Stomach (tissue), 9 donors: Measurements from ENCODE around the gene INSC. TPM values are rescaled to one million over a fixed set of nuclear protein-coding genes. Genes with fewer than 3 reads are reported as not detected.

ENCODE experiments used
- DNase-seq, 2 donors: peaks; one replicate each; pipeline versions ENCODE4 v3.0.0 to v3.0.0-alpha.2; 2013 to 2019
- H3K27ac ChIP-seq, 5 donors: fragments of 200-600 bp in 4 of 5; sonication (generic) in 4 of 5; one replicate each; pipeline ENCODE4 v1.5.1; 2013 to 2019; ENCODE audit warnings: mild to moderate bottlenecking in 1 of 5, moderate library complexity in 1 of 5
- H3K27me3 ChIP-seq, 3 donors: fragments of 200-600 bp; sonication (generic); one replicate each; pipeline ENCODE4 v1.5.1; 2017 to 2019; ENCODE audit warnings: mixed run types in 1 of 3
- H3K36me3 ChIP-seq, 4 donors: fragments of 200-600 bp; sonication (generic); 1 replicate in 3 of 4; 2 replicates in 1 of 4; pipeline ENCODE4 v1.5.1; 2016 to 2019
- H3K4me1 ChIP-seq, 4 donors: fragments of 200-600 bp; sonication (generic); one replicate each; pipeline ENCODE4 v1.5.1; 2016 to 2019
- H3K4me3 ChIP-seq, 4 donors: fragments of 200-600 bp; sonication (generic) in 3 of 4; one replicate each; pipeline ENCODE4 v1.5.1; 2016 to 2019; ENCODE audit warnings: mild to moderate bottlenecking in 1 of 4
- H3K9me3 ChIP-seq, 4 donors: fragments of 200-600 bp; sonication (generic); one replicate each; pipeline ENCODE4 v1.5.1; 2016 to 2019
- CTCF ChIP-seq, 7 experiments: fragments of 450-650 bp in 4 of 7; fragments of 200-600 bp in 3 of 7; sonication (generic) in 3 of 7; IDR thresholded peaks; one replicate each; pipeline ENCODE4 v1.5.1; 2016 to 2019; ENCODE audit warnings: antibody characterized with exemption in 7 of 7, control low read depth in 2 of 7, mild to moderate bottlenecking in 1 of 7
- EP300 ChIP-seq: sonication (generic); formaldehyde crosslinking; IDR thresholded peaks from one replicate; pipeline ENCODE4 v1.6.1; 2017; ENCODE audit warnings: antibody characterized with exemption
- POLR2A ChIP-seq, 4 donors: fragments of 450-650 bp; IDR thresholded peaks; one replicate each; pipeline ENCODE4 v1.6.1; 2016; ENCODE audit warnings: antibody characterized with exemption in 4 of 4, control low read depth in 2 of 4, mild to moderate bottlenecking in 1 of 4, moderate library complexity in 1 of 4
- POLR2AphosphoS5 ChIP-seq, 3 donors: sonication (generic); formaldehyde crosslinking; IDR thresholded peaks; one replicate each; pipeline ENCODE4 v1.6.1; 2016; ENCODE audit warnings: antibody characterized with exemption in 3 of 3
- WGBS, 5 donors: extraction: QIAGEN DNeasy Blood & Tissue Kit in 3 of 5; methylation state at CpG; one replicate each; pipeline versions ENCODE4 v1.1.5 to v1.1.7; 2013 to 2018; 5-methylcytosine and 5-hydroxymethylcytosine counted together
- intact Hi-C: fragments of 100-400 bp; cut with DNase I; formaldehyde crosslinking; loops from one replicate; pipeline ENCODE4 v1.15.1; 2023; ENCODE audit warnings: low total_unique reads
- polyA plus RNA-seq, 3 donors: library from polyadenylated mRNA; stranded (reverse); fragments of 200-250 nt; gene quantifications; one replicate each; pipeline ENCODE4 v1.2.3, GENCODE V29; 2013
- total RNA-seq, 5 donors: library from RNA; depleted of rRNA; stranded (reverse); fragments of >200 nt; gene quantifications; one replicate each; pipeline versions ENCODE4 v1.1.0 to v1.2.3, GENCODE V29; 2014 to 2016
- donor health status: healthy with polysubstance abuse.
- donor health status: Bipolar disorder and iron deficiency.
- donor health status: healthy.

INSC gene
- total and polyA plus RNA-seq, 8 donors: 0.75 to 23.2 (median 2.9) TPM; not detected in 1

- Histone ChIP-seq H3K9me3 (no peaks in the 10 kb centered on the region), H3K27me3 (no peaks in the 10 kb centered on the region), H3K27ac (no peak overlapping the region), H3K4me3 (no peak overlapping the region), H3K36me3 (no peaks in the 10 kb centered on the region), H3K4me1 (peaks cover 0 to 4% (median 0%) of the 10 kb centered on the region in 4 donors)
- TF ChIP-seq POLR2AphosphoS5 (IDR thresholded peaks at IDR 0.05): no peak
- TF ChIP-seq EP300: no peak
- TF ChIP-seq CTCF (IDR thresholded peaks at IDR 0.05): peak in 2 of 7 experiments; percentile 6 to 19
- intact Hi-C loops: no loop called here
- 26 to 38% (median 30%) methylated on average over 3 of the region's 3 CpGs for WGBS, 5 donors
- DNase-seq: peak in 1 of 2 donors; percentile 54
Observed at GRCh38 chr11:15276621-15277020, 161.9 kb downstream of the INSC start.

GRCh38 chr11:15278128-15278527 lies 163.4 kb downstream of the INSC start:
- H3K4me3 ChIP-seq: no peak overlapping the region
- H3K4me1 ChIP-seq: peaks cover 0 to 4% (median 0%) of the 10 kb centered on the region in 4 donors
- intact Hi-C loops: no loop called here
- H3K36me3 ChIP-seq: no peaks in the 10 kb centered on the region
- H3K9me3 ChIP-seq: no peaks in the 10 kb centered on the region
- H3K27ac ChIP-seq: no peak overlapping the region
- H3K27me3 ChIP-seq: no peaks in the 10 kb centered on the region
- TF ChIP-seq EP300 (no peak), POLR2AphosphoS5 (IDR thresholded peaks at IDR 0.05) (no peak), CTCF (IDR thresholded peaks at IDR 0.05) (no peak), POLR2A (IDR thresholded peaks at IDR 0.05) (no peak)
- no peak for DNase-seq
- WGBS, 5 donors: 64 to 82% (median 76%) methylated on average over 5 of the region's 5 CpGs

GRCh38 chr11:15280393-15280792 lies 165.7 kb downstream of the INSC start:
- H3K4me3 ChIP-seq: no peak overlapping the region

GRCh38 chr11:15282754-15283153 lies 168.0 kb downstream of the INSC start:
- intact Hi-C loops: no loop called here
- Histone ChIP-seq H3K27ac (no peak overlapping the region), H3K27me3 (no peaks in the 10 kb centered on the region), H3K36me3 (no peaks in the 10 kb centered on the region), H3K4me1 (no peaks in the 10 kb centered on the region), H3K4me3 (no peak overlapping the region), H3K9me3 (no peaks in the 10 kb centered on the region)
- 63 to 88% (median 83%) methylated on average over 2 of the region's 2 CpGs for WGBS, 5 donors
- DNase-seq: no peak
- TF ChIP-seq POLR2AphosphoS5 (IDR thresholded peaks at IDR 0.05): no peak
- no peak for TF ChIP-seq EP300
- no peak for TF ChIP-seq CTCF (IDR thresholded peaks at IDR 0.05)
- TF ChIP-seq POLR2A (IDR thresholded peaks at IDR 0.05): no peak

More at GRCh38 chr11:15280393-15280792, 165.7 kb downstream of the INSC start:
- H3K9me3 ChIP-seq: no peaks in the 10 kb centered on the region
- no peaks in the 10 kb centered on the region for H3K27me3 ChIP-seq
- no peak for DNase-seq
- no peaks in the 10 kb centered on the region for H3K36me3 ChIP-seq
- TF ChIP-seq POLR2A (IDR thresholded peaks at IDR 0.05) (no peak), CTCF (IDR thresholded peaks at IDR 0.05) (no peak), EP300 (no peak), POLR2AphosphoS5 (IDR thresholded peaks at IDR 0.05) (no peak)
- intact Hi-C loops: no loop called here
- H3K4me1 ChIP-seq: peaks cover 0 to 4% (median 0%) of the 10 kb centered on the region in 4 donors
- H3K27ac ChIP-seq: no peak overlapping the region
